NCI-H2171 treated with DMSO at 0.1 percent for 48 hours (cell line): Measurements from ENCODE around the gene KCNH1.
A peak's percentile ranks its signal among the peaks of the same experiment; 100 is the strongest.

Experiments
- DNase-seq: peaks from one replicate; lab custom pipeline; 2025; lab: John Stamatoyannopoulos, UW

Gene KCNH1

GRCh38 chr1:210754878-210755665 is 378.9 kb downstream of the KCNH1 start:
- peak; percentile 53 for DNase-seq

- no peak for DNase-seq
Observed at GRCh38 chr1:210751911-210752310, 382.0 kb downstream of the KCNH1 start.

GRCh38 chr1:210750468-210750867 is 383.5 kb downstream of the KCNH1 start:
- no peak for DNase-seq

- no peak for DNase-seq
Observed at GRCh38 chr1:210748796-210749195, 385.2 kb downstream of the KCNH1 start.

- DNase-seq = no peak
Observed at GRCh38 chr1:210747890-210748289, 386.1 kb downstream of the KCNH1 start.

GRCh38 chr1:210747112-210747511 is 386.8 kb downstream of the KCNH1 start:
- no peak for DNase-seq

GRCh38 chr1:210746024-210746731 is 387.8 kb downstream of the KCNH1 start:
- no peak for DNase-seq

- no peak for DNase-seq
Observed at GRCh38 chr1:210743038-210743437, 390.9 kb downstream of the KCNH1 start.

- no peak for DNase-seq
Observed at GRCh38 chr1:210741564-210741963, 392.4 kb downstream of the KCNH1 start.

GRCh38 chr1:210739627-210740026 is 394.3 kb downstream of the KCNH1 start:
- DNase-seq = no peak

GRCh38 chr1:210738256-210738655 is 395.7 kb downstream of the KCNH1 start:
- no peak for DNase-seq

GRCh38 chr1:210736713-210737112 is 397.2 kb downstream of the KCNH1 start:
- no peak for DNase-seq

- no peak for DNase-seq
Observed at GRCh38 chr1:210731597-210731996, 402.4 kb downstream of the KCNH1 start.

- no peak for DNase-seq
Observed at GRCh38 chr1:210731193-210731592, 402.8 kb downstream of the KCNH1 start.

GRCh38 chr1:210730023-210730422 is 403.9 kb downstream of the KCNH1 start:
- no peak for DNase-seq

GRCh38 chr1:210728437-210729149 is 405.4 kb downstream of the KCNH1 start:
- DNase-seq = no peak

GRCh38 chr1:210727709-210728108 is 406.2 kb downstream of the KCNH1 start:
- no peak for DNase-seq

GRCh38 chr1:210726621-210727020 is 407.3 kb downstream of the KCNH1 start:
- DNase-seq = no peak

GRCh38 chr1:210724768-210725167 is 409.2 kb downstream of the KCNH1 start:
- DNase-seq = no peak

GRCh38 chr1:210723646-210724045 is 410.3 kb downstream of the KCNH1 start:
- DNase-seq = no peak

GRCh38 chr1:210722410-210723081 is 411.4 kb downstream of the KCNH1 start:
- no peak for DNase-seq

- DNase-seq = no peak
Observed at GRCh38 chr1:210715072-210715471, 418.9 kb downstream of the KCNH1 start.
